Stimulated activated CD4-positive, alpha-beta T cell treated with anti-CD3 and anti-CD28 coated beads, Interleukin-2, amount 100 ng/mL, for 4 hours (primary cell): ENCODE results near the gene FGFBP1.
A peak's percentile ranks its signal among the peaks of the same experiment; 100 is the strongest.

Source experiments
- DNase-seq: peaks from one replicate; pipeline ENCODE4 v3.0.0-alpha.2; 2020; ENCODE audit warnings: low read depth

Gene FGFBP1

GRCh38 chr4:15938640-15939039 is at the start of gene FGFBP1:
Gene FGFBP1, minus strand, starts transcription at chr4:15938740. Its CDS starts 2,108 bp downstream, at chr4:15936632.
- no peak for DNase-seq

DNA sequence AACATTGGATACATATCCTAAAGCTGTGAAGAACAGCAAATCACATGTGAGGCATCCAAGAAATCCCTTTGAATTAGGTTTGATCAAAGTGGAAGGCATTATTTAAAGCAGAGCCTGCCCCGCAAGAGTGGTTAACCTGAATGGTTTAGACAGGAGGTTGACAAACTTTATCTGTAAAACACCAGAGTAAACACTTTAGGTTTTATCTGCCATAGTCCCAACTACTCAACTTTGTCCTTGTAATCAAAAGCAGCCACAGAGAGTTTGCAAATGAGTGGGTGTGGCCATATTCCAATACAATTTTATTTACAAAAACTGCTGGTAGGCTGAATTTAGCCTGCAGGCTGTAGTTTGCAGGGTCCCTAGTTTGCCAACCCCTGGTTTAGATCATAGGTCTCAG is 49.7 kb upstream of the FGFBP1 start:
- no peak for DNase-seq

DNA sequence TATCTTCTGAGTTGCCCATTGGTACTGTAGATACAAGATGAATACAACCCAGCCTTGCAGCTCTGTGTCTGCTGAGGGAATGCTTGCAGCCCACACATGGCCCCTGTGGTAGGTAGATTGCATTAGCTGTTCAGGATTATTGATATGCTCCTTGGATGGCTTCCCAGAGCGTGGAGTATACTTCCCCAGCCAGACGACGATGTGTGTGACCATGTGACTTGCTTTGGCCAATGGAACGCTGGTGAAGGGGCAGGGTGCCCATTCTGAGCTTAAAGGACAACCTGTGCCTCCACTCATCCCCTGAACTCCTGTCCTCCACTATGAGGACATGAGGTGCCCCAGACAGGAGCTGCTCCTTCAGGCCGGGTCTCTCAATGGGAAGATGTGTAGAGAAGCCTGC is 48.4 kb upstream of the FGFBP1 start:
- DNase-seq = no peak

- no peak for DNase-seq
Measured at GRCh38 chr4:15983610-15984009, 45.1 kb upstream of the FGFBP1 start.

DNA sequence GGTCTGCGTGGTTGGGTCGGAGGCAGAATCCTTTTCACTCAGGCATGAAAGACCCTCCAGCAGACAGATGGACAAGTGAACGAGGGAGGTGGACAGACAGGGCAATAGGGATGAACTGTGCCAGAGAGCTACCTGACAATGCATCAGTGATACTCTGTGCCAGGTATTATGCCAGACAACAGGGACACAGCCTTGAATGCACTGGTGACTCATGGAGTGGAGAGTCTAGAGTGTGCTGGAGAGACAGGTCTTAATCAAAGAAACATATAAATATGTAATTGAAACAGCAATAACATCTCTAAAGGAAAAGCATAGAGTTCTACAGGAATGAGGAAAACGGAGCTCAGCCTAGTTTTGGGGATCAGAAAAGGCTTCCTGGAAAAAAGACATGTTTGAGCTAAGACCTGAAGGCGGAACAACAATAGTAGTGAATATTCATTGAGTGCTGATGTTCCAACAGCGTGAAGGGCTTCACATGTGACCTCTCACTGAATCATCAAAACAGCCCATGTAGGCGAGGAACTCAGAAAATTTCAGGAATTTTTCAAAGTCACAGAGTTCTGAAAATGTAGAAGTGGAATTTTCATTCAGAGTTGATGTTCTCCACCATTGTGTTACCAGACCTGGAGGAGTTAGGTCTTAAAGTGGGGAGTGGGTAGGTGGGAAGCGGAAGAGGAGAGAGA is 44.4 kb upstream of the FGFBP1 start:
- DNase-seq = no peak

DNA sequence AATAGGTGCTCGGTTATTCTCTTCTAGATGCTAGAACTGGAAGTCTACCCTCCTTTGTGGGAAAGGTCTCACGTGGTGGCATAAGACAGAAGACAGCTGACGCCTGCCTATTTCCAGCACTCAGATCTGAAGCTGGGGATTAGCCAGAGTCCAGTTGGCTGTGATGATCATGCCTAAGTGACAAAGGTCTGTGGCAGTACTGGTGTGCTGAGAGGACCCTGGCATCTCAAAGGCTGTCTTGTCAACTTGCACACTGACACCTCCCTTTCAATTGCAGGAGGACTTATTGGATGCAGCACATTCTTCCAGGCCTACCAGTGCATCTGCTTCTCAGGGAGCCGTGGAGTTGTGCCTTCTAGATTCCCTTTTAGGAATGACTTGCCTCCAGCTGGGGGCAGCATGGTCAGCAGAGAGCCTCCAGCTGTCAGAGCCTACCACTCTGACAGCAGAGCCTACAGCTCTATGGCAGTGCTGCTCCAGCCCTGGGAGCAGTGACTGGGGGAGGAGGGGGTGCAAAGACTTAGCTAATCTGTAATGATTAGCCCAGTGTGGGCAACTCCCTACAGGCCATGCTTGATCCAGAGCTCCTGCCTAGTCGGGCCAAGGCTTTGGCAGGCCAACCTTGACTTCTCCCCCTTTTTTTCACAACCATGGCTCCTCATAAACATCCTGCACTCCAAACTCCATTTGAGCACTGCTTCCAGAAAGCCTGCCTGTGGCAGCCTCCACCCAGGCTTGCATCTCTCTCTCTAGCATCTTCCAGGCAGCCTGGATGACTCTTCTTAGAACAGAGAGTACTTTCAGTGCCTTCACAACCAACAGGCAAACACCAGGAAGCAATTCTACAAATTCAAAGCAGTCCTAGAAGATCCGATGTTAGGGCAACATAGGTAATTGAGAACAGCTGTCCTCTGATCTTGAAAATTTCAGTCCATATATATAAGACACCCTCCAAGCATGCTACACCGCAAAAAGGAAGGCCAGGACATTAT is 38.2 kb upstream of the FGFBP1 start:
- DNase-seq = no peak

- DNase-seq = no peak
Measured at GRCh38 chr4:15971068-15971801, 32.7 kb upstream of the FGFBP1 start.

DNA sequence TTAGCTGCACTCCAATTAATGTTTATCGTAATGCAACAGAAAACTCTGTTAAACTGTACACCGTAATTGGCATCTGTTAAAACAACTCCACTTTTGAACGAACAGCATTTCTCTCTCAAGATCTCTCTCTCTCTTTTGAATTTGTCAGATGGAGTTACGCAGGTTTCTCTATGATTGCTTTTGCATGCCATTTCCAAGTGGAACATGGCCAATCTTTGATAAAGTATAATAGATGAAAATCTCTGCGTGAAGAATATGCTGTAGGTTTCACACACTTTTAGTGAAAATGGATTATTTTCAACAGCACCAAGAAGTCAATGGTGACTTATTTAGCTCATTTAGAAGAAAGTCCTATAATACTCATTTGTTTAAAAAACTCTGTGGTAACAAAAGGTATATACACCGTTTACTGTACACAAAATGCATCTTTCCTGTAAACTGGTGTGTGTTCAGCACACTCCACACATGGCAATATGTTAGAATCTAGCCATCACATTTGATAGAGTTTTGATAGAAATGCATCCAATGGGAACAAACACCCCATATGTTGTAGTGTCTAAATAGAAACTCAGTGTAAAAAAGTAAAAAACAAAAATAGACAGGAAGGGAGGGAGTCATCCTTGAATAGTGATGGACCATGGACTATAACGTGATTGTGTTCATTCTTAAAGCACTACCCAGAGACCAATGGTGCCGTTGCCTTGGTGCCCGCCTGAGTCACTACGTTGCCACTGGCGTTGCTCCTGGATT is 30.2 kb upstream of the FGFBP1 start:
- DNase-seq = no peak

GRCh38 chr4:15965325-15965724 is 26.8 kb upstream of the FGFBP1 start:
- DNase-seq = no peak

GRCh38 chr4:15964159-15964558 is 25.6 kb upstream of the FGFBP1 start:
- no peak for DNase-seq

DNA sequence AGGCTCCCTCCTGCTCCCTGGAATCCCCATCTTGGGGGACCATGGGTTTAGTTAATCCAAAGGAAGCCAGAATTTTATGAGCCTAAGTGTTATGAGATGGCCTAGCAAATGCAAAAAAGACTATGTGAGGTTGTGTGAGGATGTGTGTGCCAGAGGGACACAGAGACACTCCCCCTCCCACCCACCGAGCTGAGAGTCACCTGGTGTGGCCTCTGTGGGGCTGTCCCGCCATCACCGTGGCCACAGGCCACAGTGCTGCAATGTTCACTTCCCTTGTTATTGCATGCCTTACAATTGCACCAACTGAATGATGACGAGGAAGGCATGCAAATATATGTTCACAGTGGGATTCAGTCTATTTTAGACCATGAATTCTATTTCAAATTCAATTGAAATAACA is 25.0 kb upstream of the FGFBP1 start:
- DNase-seq = no peak

DNA sequence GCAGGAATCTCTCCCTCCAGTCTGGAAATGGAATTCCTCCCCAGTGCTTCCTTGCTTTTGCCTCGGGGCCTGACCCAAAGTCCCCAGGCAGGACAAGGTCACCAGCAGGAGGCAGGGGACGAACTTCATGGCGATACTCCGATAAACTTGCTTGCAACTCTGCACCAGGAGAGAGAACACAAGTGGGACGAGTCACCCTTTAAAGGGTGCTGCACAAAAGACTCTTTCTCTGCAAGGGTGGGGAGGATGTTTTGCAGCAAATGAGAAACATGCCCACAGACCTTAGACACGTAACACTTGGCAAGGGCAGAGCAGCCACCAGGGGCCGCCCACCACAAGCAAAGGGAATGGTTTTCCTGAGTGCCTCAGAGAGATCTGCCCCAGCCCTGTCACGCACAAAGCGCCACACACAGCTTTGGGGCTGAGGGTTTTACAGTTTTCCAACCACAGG is 24.5 kb upstream of the FGFBP1 start, which contains the start of gene FGFBP2:
Gene FGFBP2, minus strand, starts transcription at position 175 of the 451 bp plus-strand sequence. Its CDS starts 46 bp downstream, at position 129.
- peak; percentile 11 for DNase-seq

DNA sequence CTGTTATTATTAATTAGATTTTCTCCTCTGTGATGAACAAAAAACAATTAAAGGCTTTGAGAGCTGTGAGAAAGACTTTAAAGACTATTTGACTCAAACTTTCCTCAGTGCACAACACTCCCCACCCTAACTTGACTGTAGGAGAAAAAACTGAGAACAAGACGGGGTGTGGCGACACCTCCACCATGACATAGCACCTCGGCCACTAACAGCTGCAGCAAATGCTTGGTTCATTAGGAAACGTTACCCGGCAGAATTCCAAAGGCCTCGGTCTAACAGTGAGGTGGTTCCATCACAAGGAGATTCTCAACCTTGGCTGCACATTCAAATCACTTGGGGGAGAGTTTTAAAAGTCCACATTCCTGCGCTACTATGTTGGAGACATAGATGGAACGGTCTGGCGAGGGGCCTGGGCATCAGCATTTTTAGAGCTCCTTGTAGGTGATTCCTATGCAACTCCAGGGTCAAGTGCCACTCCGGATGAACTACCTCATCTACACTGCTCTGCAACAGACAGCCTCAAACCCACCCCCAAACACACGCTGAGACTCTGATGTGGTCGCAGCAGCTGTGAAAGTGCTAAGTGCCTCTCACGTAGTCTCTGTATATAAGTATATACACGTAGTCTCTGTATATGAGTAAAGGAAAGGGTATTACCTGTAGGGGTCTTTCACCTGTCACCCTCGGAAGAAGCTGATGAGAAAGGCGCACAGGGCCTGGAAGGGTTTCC is 23.4 kb upstream of the FGFBP1 start:
- no peak for DNase-seq

- DNase-seq = no peak
Measured at GRCh38 chr4:15958562-15958961, 20.0 kb upstream of the FGFBP1 start.

DNA sequence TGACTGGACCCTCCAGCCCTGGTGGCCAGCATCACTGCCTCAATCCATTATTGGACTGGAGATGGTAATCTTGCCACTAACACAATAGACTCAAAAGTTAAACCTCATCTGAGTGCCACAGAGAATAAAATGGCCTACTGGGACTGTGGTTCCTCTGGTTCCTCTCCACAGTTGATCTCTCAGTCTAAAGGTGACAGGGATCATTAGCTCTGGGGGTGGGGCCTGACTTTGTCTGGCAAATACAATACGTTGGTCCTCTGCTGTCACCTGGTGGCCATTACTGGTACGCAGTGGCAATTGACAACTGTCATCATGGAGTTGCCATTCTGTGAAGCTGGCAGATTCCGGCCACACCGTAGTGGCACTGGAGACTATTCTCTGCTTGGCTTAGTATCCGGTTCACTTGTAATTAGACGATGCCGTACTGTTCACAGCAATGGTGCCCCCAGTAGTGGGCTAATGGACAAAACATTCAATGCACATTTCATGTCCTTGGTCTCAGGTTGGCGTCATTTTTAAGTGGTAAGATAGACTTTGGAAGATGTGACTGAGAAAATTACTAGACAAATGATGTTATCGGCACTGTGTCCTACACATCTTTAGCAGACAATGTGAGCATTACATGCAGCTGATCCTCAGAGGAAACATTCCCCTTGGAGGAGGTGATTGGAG is 17.8 kb upstream of the FGFBP1 start:
- DNase-seq = peak; percentile 65

DNA sequence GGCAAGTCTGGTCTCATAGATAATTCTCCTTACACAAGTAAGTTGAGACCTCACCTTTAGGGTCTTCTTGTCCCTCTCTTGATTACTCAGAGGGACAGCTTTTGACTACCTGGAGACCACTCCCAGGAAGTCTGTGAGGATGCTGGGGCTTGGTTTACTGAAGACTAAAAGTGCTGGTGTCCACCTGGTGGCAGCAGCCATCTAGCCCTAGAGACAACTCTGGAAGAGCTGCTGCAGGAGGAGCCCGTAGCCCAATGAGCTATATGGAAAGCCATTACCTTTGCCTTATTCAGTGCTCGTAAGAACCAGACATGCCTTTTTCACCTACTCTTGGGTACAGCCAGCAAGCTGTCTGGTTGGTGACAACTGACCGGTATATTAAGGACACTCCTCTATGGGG is 17.1 kb upstream of the FGFBP1 start:
- no peak for DNase-seq

DNA sequence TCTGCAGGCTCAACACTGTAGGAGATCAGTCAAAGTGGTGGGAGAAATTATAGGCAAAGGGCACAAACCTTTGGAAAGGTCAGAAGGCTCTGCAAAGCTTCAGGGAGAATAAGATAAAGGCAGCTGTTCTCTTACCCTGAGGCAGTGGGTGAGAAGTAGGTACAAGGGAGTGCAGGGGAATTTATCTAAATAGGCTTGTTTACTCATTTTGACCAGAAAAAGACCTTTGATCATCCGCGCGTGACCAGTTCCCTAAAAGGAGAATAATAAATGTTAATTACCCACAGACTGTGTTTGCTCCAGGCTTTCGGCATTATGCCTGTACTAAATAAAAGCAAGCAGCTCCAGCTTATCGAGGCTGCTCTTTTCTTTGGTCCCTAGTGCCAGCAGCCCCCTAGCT is 15.1 kb upstream of the FGFBP1 start:
- no peak for DNase-seq

GRCh38 chr4:15951781-15952180 is 13.2 kb upstream of the FGFBP1 start:
- DNase-seq = no peak

GRCh38 chr4:15948826-15949225 is 10.3 kb upstream of the FGFBP1 start:
- DNase-seq = no peak

DNA sequence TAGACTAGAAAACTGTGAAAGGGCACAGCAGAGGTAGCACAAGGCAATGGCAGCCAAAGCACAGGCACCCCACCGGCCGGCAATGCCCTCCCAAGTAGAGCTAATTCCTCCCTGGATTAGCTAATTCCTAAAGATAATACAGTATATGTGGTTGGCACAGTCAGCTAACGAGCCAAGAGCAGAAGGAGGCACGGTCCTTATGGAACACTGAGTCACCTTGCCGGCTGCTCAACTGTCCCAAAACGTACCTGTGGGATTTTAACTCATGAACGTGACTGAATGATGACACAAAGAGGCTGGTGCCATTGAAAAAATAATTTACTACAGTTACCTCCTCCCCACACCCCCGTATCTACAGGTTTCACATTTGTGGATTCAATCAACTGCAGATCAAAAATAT is 9.1 kb upstream of the FGFBP1 start:
- DNase-seq = no peak
